Karpas-422 (cell line): ENCODE data around the gene ZSCAN22. TPM values are rescaled to one million over a fixed set of nuclear protein-coding genes. Genes with fewer than 3 reads are reported as not detected.

Experiments
- DNase-seq: peaks from one replicate; pipeline ENCODE4 v3.0.0-alpha.2; 2015
- H2AFZ ChIP-seq: fragments of 200-600 bp; sonication (generic); 2 replicates; pipeline ENCODE4 v1.6.1; 2014; ENCODE audit warnings: antibody characterized with exemption, low read length, mixed read lengths
- H3K27ac ChIP-seq: fragments of 200-600 bp; sonication (generic); 2 replicates; pipeline ENCODE4 v1.5.1; 2014; ENCODE audit warnings: mild to moderate bottlenecking, low read length, moderate library complexity
- H3K27me3 ChIP-seq: fragments of 200-600 bp; sonication (generic); 2 replicates; pipeline ENCODE4 v1.6.1; 2014; ENCODE audit warnings: low read length, mixed read lengths
- H3K36me3 ChIP-seq: fragments of 200-600 bp; sonication (generic); 2 replicates; pipeline ENCODE4 v1.6.1; 2014; ENCODE audit warnings: low read length, mixed read lengths; ENCODE audit not compliant: insufficient read depth
- H3K4me1 ChIP-seq: fragments of 200-600 bp; sonication (generic); 2 replicates; pipeline ENCODE4 v1.6.1; 2014; ENCODE audit warnings: mild to moderate bottlenecking, low read length, mixed read lengths
- H3K4me2 ChIP-seq: fragments of 200-600 bp; sonication (generic); 2 replicates; pipeline ENCODE4 v1.6.1; 2014; ENCODE audit warnings: low read length, low read depth, mild to moderate bottlenecking; ENCODE audit not compliant: poor library complexity, severe bottlenecking
- H3K4me3 ChIP-seq: fragments of 200-600 bp; sonication (generic); 2 replicates; pipeline ENCODE4 v1.5.1; 2014; ENCODE audit warnings: mild to moderate bottlenecking, antibody characterized with exemption, low read length, mixed read lengths
- H3K79me2 ChIP-seq: fragments of 200-600 bp; sonication (generic); 2 replicates; pipeline ENCODE4 v1.6.1; 2014; ENCODE audit warnings: mild to moderate bottlenecking, low read length, mixed read lengths
- H3K9ac ChIP-seq: fragments of 200-600 bp; sonication (generic); 2 replicates; pipeline ENCODE4 v1.6.0; 2014; ENCODE audit warnings: low read length
- H3K9me2 ChIP-seq: fragments of 200-600 bp; sonication (generic), shearing (Covaris generic); replicated peaks from 2 replicates; pipeline ENCODE4 v1.6.0; 2014; ENCODE audit warnings: mild to moderate bottlenecking, low read length, moderate library complexity; ENCODE audit not compliant: insufficient read depth
- H3K9me3 ChIP-seq: fragments of 300-700, 200-600 bp; sonication (generic); 2 replicates; pipeline ENCODE4 v1.6.1; 2014; ENCODE audit warnings: low read length, mixed read lengths
- H4K20me1 ChIP-seq: fragments of 200-600 bp; sonication (generic); 2 replicates; pipeline ENCODE4 v1.6.1; 2014; ENCODE audit warnings: mild to moderate bottlenecking, antibody characterized with exemption, low read length, low read depth; ENCODE audit not compliant: insufficient read depth
- total RNA-seq: library from RNA; depleted of rRNA; stranded (reverse); fragments of >200 nt; shearing (Covaris generic); gene quantifications from 2 replicates; pipeline ENCODE4 v1.2.3, GENCODE V29; 2014; ENCODE audit warnings: low replicate concordance

ZSCAN22 gene
- total RNA-seq, 1 experiment from 2014 or later = 5.3 TPM

GRCh38 chr19:58350871-58351557, 24.2 kb downstream of the ZSCAN22 start:
- H3K9ac ChIP-seq = no peak overlapping the region
- no peaks in the 10 kb centered on the region for H4K20me1 ChIP-seq
- no peak overlapping the region for H3K27ac ChIP-seq
- no peak overlapping the region for H3K4me2 ChIP-seq
- no peak for DNase-seq
- H3K9me3 ChIP-seq = no peaks in the 10 kb centered on the region
- H2AFZ ChIP-seq = no peak overlapping the region
- no peaks in the 10 kb centered on the region for H3K27me3 ChIP-seq
- no peaks in the 10 kb centered on the region for H3K36me3 ChIP-seq
- no peaks in the 10 kb centered on the region for H3K9me2 ChIP-seq
- peaks cover 34% of the 10 kb centered on the region for H3K79me2 ChIP-seq
- H3K4me3 ChIP-seq = no peak overlapping the region
- H3K4me1 ChIP-seq = peaks cover 22% of the 10 kb centered on the region

- Histone ChIP-seq H3K27me3 (no peaks in the 10 kb centered on the region), H3K4me2 (no peak overlapping the region), H4K20me1 (no peaks in the 10 kb centered on the region), H3K9me3 (no peaks in the 10 kb centered on the region), H3K9me2 (no peaks in the 10 kb centered on the region), H3K4me1 (peaks cover 22% of the 10 kb centered on the region), H3K27ac (no peak overlapping the region), H2AFZ (no peak overlapping the region), H3K4me3 (no peak overlapping the region), H3K79me2 (peaks cover 32% of the 10 kb centered on the region), H3K36me3 (no peaks in the 10 kb centered on the region), H3K9ac (no peak overlapping the region)
- no peak for DNase-seq
Measured at GRCh38 chr19:58351558-58351878, 24.7 kb downstream of the ZSCAN22 start.

- Histone ChIP-seq H3K27me3 (no peaks in the 10 kb centered on the region), H3K4me1 (peaks cover 15% of the 10 kb centered on the region), H3K9me3 (no peaks in the 10 kb centered on the region), H3K4me2 (no peak overlapping the region), H3K9ac (no peak overlapping the region), H3K9me2 (no peaks in the 10 kb centered on the region), H3K79me2 (peaks cover 27% of the 10 kb centered on the region), H2AFZ (no peak overlapping the region), H3K4me3 (no peak overlapping the region), H3K27ac (no peak overlapping the region), H4K20me1 (no peaks in the 10 kb centered on the region), H3K36me3 (no peaks in the 10 kb centered on the region)
- no peak for DNase-seq
Measured at GRCh38 chr19:58351990-58352755, 25.4 kb downstream of the ZSCAN22 start.

GRCh38 chr19:58352760-58353671, 26.2 kb downstream of the ZSCAN22 start, which contains the start of gene A1BG:
Gene A1BG (minus strand): TSS chr19:58353492. CDS start chr19:58353437, 55 bp downstream.
- H3K9me2 ChIP-seq = no peaks in the 10 kb centered on the region
- no peak within 1 kb of the TSS for H3K4me3 ChIP-seq
- H3K27me3 ChIP-seq = no peaks in the 10 kb centered on the region
- H3K27ac ChIP-seq = no peak within 1 kb of the TSS
- no peaks in the 10 kb centered on the region for H3K9me3 ChIP-seq
- no peaks in the 10 kb centered on the region for H4K20me1 ChIP-seq
- H3K36me3 ChIP-seq = no peaks in the 10 kb centered on the region
- DNase-seq = no peak
- H3K79me2 ChIP-seq = peaks cover 23% of the 10 kb centered on the region
- H3K4me1 ChIP-seq = peaks cover 12% of the 10 kb centered on the region
- H2AFZ ChIP-seq = no peak within 1 kb of the TSS
- no peak within 1 kb of the TSS for H3K9ac ChIP-seq
- H3K4me2 ChIP-seq = no peak within 1 kb of the TSS

GRCh38 chr19:58353717-58354477, 27.1 kb downstream of the ZSCAN22 start:
- H3K9me3 ChIP-seq = no peaks in the 10 kb centered on the region
- H3K4me2 ChIP-seq = no peak overlapping the region
- H3K79me2 ChIP-seq = peaks cover 15% of the 10 kb centered on the region
- no peak overlapping the region for H3K27ac ChIP-seq
- H3K9ac ChIP-seq = no peak overlapping the region
- H3K9me2 ChIP-seq = no peaks in the 10 kb centered on the region
- no peak overlapping the region for H2AFZ ChIP-seq
- H3K36me3 ChIP-seq = no peaks in the 10 kb centered on the region
- no peak overlapping the region for H3K4me3 ChIP-seq
- peaks cover 5% of the 10 kb centered on the region; the same call in 1 of the 2 replicates for H3K4me1 ChIP-seq
- no peak for DNase-seq
- no peaks in the 10 kb centered on the region for H3K27me3 ChIP-seq
- no peaks in the 10 kb centered on the region for H4K20me1 ChIP-seq

GRCh38 chr19:58354478-58355030, 27.8 kb downstream of the ZSCAN22 start:
- no peak overlapping the region for H2AFZ ChIP-seq
- H3K27ac ChIP-seq = no peak overlapping the region
- no peak for DNase-seq
- H3K36me3 ChIP-seq = no peaks in the 10 kb centered on the region
- H3K9me2 ChIP-seq = no peaks in the 10 kb centered on the region
- H3K4me3 ChIP-seq = no peak overlapping the region
- no peaks in the 10 kb centered on the region for H3K4me1 ChIP-seq
- H3K27me3 ChIP-seq = no peaks in the 10 kb centered on the region
- no peak overlapping the region for H3K4me2 ChIP-seq
- no peak overlapping the region for H3K9ac ChIP-seq
- peaks cover 8% of the 10 kb centered on the region for H3K79me2 ChIP-seq
- no peaks in the 10 kb centered on the region for H3K9me3 ChIP-seq
- H4K20me1 ChIP-seq = no peaks in the 10 kb centered on the region

- H3K9me3 ChIP-seq = no peaks in the 10 kb centered on the region
- no peak overlapping the region for H3K27ac ChIP-seq
- no peak overlapping the region for H3K4me2 ChIP-seq
- no peaks in the 10 kb centered on the region for H3K27me3 ChIP-seq
- H3K4me3 ChIP-seq = no peak overlapping the region
- H3K36me3 ChIP-seq = no peaks in the 10 kb centered on the region
- no peak overlapping the region for H3K9ac ChIP-seq
- H2AFZ ChIP-seq = no peak overlapping the region
- H3K4me1 ChIP-seq = no peaks in the 10 kb centered on the region
- no peak for DNase-seq
- no peaks in the 10 kb centered on the region for H4K20me1 ChIP-seq
- 0 out of 2 replicates have a peak, but pooled peaks cover 5% of the 10 kb centered on the region for H3K79me2 ChIP-seq
- H3K9me2 ChIP-seq = no peaks in the 10 kb centered on the region
Measured at GRCh38 chr19:58355215-58355796, 28.5 kb downstream of the ZSCAN22 start.
